H1 (cell line): Measurements from ENCODE around the gene OR4E2. TPM values are rescaled to one million over a fixed set of nuclear protein-coding genes. Genes with fewer than 3 reads are reported as not detected.

Source experiments
- CTCF ChIA-PET: fragments of 300-600 bp; sonication (Branson Sonifier 250); formaldehyde crosslinking; loops from one replicate; lab custom pipeline; 2021; ENCODE audit not compliant: partially characterized antibody; lab: Charles Lee
- POLR2A ChIA-PET: fragments of 300-600 bp; sonication (Branson Sonifier 250); formaldehyde crosslinking; loops from one replicate; lab custom pipeline; 2021; ENCODE audit warnings: inconsistent platforms; ENCODE audit not compliant: partially characterized antibody; lab: Charles Lee
- DNase-seq, 2 experiments: peaks; one replicate each; pipeline versions ENCODE4 v3.0.0 to v3.0.0-alpha.2; 2010 to 2022; ENCODE audit warnings: low spot score in 2 of 2, low read depth in 1 of 2, mixed read lengths in 1 of 2
- FAIRE-seq: peaks from 2 replicates; lab custom pipeline; 2011; peaks lifted over from hg19 to GRCh38; lab: Jason Lieb, UNC
- H2AFZ ChIP-seq: 2 replicates; pipeline ENCODE4 v1.8.1; 2012; ENCODE audit warnings: low read length, inconsistent platforms
- H2AK5ac ChIP-seq: 2 replicates; pipeline ENCODE4 v1.6.1; 2013; ENCODE audit warnings: low read depth, low read length
- H2BK120ac ChIP-seq: replicated peaks from 2 replicates; pipeline ENCODE3; 2013; ENCODE audit warnings: low read depth, low read length, inconsistent platforms
- H2BK12ac ChIP-seq: 2 replicates; pipeline ENCODE4 v1.6.1; 2013; ENCODE audit warnings: low read depth, low read length
- H2BK15ac ChIP-seq: 2 replicates; pipeline ENCODE4 v1.6.1; 2013; ENCODE audit warnings: low read length
- H2BK20ac ChIP-seq: 2 replicates; pipeline ENCODE4 v1.6.1; 2013; ENCODE audit warnings: low read length
- H2BK5ac ChIP-seq: 2 replicates; pipeline ENCODE4 v1.6.1; 2013; ENCODE audit warnings: low read depth, low read length
- H3K14ac ChIP-seq: 2 replicates; pipeline ENCODE4 v1.6.1; 2013; ENCODE audit warnings: inconsistent platforms; ENCODE audit not compliant: insufficient read length
- H3K18ac ChIP-seq: 2 replicates; pipeline ENCODE4 v1.6.1; 2013; ENCODE audit warnings: low read length; ENCODE audit errors: extremely low read depth
- H3K23ac ChIP-seq: 2 replicates; pipeline ENCODE4 v1.6.1; 2013; ENCODE audit warnings: inconsistent platforms; ENCODE audit not compliant: insufficient read length
- H3K23me2 ChIP-seq: 2 replicates; pipeline ENCODE4 v1.6.1; 2013; ENCODE audit warnings: low read depth, low read length
- H3K27ac ChIP-seq: 2 replicates; pipeline ENCODE4 v1.6.1; 2011; ENCODE audit warnings: low read depth, low read length, inconsistent platforms
- H3K27me3 ChIP-seq, 4 experiments: replicated peaks in 1 of 4; 1 replicate in 1 of 4; 2 replicates in 3 of 4; pipeline versions ENCODE4 v1.6.1 to v1.8.1; 2011 to 2013; ENCODE audit warnings: low read length in 3 of 4, mild to moderate bottlenecking in 3 of 4, inconsistent platforms in 2 of 4, mixed read lengths in 2 of 4, moderate library complexity in 1 of 4; ENCODE audit not compliant: control insufficient read depth in 3 of 4, insufficient read depth in 3 of 4; ENCODE audit errors: extremely low read depth in 1 of 4
- H3K36me3 ChIP-seq, 4 experiments: 2 replicates each; pipeline versions ENCODE4 v1.6.1 to v1.8.1; 2011 to 2013; ENCODE audit warnings: mild to moderate bottlenecking in 4 of 4, low read length in 3 of 4, moderate library complexity in 2 of 4, control low read depth in 1 of 4, inconsistent platforms in 1 of 4; ENCODE audit not compliant: insufficient read depth in 4 of 4, control insufficient read depth in 2 of 4
- H3K4ac ChIP-seq: replicated peaks from 2 replicates; pipeline ENCODE3; 2013; ENCODE audit warnings: low read length, low read depth, mixed read lengths, inconsistent platforms; ENCODE audit not compliant: insufficient read length
- H3K4me1 ChIP-seq, 4 experiments: replicated peaks in 1 of 4; 1 replicate in 1 of 4; 2 replicates in 3 of 4; pipeline versions ENCODE4 v1.6.1 to v1.8.1; 2011 to 2013; ENCODE audit warnings: low read length in 3 of 4, inconsistent platforms in 2 of 4, mixed read lengths in 1 of 4; ENCODE audit not compliant: insufficient read depth in 4 of 4, control insufficient read depth in 3 of 4
- H3K4me2 ChIP-seq, 2 experiments: 2 replicates each; pipeline versions ENCODE4 v1.6.1 to v1.8.1; 2011 to 2013; ENCODE audit warnings: low read depth in 2 of 2, low read length in 2 of 2, control low read depth in 1 of 2, inconsistent platforms in 1 of 2, mild to moderate bottlenecking in 1 of 2; ENCODE audit not compliant: insufficient read depth in 1 of 2
- H3K4me3 ChIP-seq, 4 experiments: fragments of 200-600, 300-600 bp in 1 of 4; sonication (generic), shearing (Covaris generic), sonication (Bioruptor Twin) in 1 of 4; 2 replicates each; pipeline versions ENCODE4 v1.5.1 to v1.8.1; 2011 to 2016; ENCODE audit warnings: low read length in 4 of 4, low read depth in 3 of 4, control low read depth in 2 of 4, inconsistent platforms in 2 of 4, mild to moderate bottlenecking in 2 of 4, mixed read lengths in 1 of 4, moderate library complexity in 1 of 4; ENCODE audit not compliant: insufficient read depth in 2 of 4; ENCODE audit errors: extremely low read depth in 1 of 4
- H3K56ac ChIP-seq: replicated peaks from 2 replicates; pipeline ENCODE3; 2013; ENCODE audit warnings: low read depth, mild to moderate bottlenecking, mixed read lengths, low read length, inconsistent platforms; ENCODE audit not compliant: insufficient read length
- H3K79me1 ChIP-seq: 2 replicates; pipeline ENCODE4 v1.6.1; 2013; ENCODE audit warnings: low read depth, low read length, control low read depth
- H3K79me2 ChIP-seq, 2 experiments: 2 replicates each; pipeline versions ENCODE4 v1.6.1 to v1.8.1; 2012 to 2013; ENCODE audit warnings: low read length in 2 of 2, mild to moderate bottlenecking in 2 of 2, inconsistent platforms in 1 of 2; ENCODE audit not compliant: insufficient read depth in 2 of 2, control insufficient read depth in 1 of 2
- H3K9ac ChIP-seq, 4 experiments: replicated peaks in 1 of 4; 1 replicate in 1 of 4; 2 replicates in 3 of 4; pipeline versions ENCODE4 v1.6.1 to v1.8.1; 2011 to 2013; ENCODE audit warnings: low read depth in 3 of 4, low read length in 3 of 4, control low read depth in 2 of 4, mild to moderate bottlenecking in 2 of 4, moderate library complexity in 2 of 4, inconsistent platforms in 1 of 4; ENCODE audit errors: extremely low read depth in 1 of 4
- H3K9me3 ChIP-seq, 2 experiments: 2 replicates each; pipeline versions ENCODE4 v1.6.1 to v1.8.1; 2012 to 2013; ENCODE audit warnings: mild to moderate bottlenecking in 2 of 2, moderate library complexity in 2 of 2, control low read depth in 1 of 2, inconsistent platforms in 1 of 2, low read depth in 1 of 2, low read length in 1 of 2, mixed read lengths in 1 of 2; ENCODE audit not compliant: insufficient read depth in 2 of 2
- H4K20me1 ChIP-seq, 2 experiments: replicated peaks in 1 of 2; 2 replicates each; pipeline versions ENCODE3 to v1.8.1; 2011 to 2013; ENCODE audit warnings: inconsistent platforms in 2 of 2, low read length in 2 of 2, mild to moderate bottlenecking in 1 of 2; ENCODE audit not compliant: insufficient read depth in 2 of 2, control insufficient read depth in 1 of 2
- H4K5ac ChIP-seq: 2 replicates; pipeline ENCODE4 v1.6.1; 2013; ENCODE audit warnings: low read length, low read depth, mixed read lengths, inconsistent platforms; ENCODE audit not compliant: insufficient read length
- H4K8ac ChIP-seq: 2 replicates; pipeline ENCODE4 v1.8.0; 2013; ENCODE audit warnings: mild to moderate bottlenecking, moderate library complexity, low read length, inconsistent platforms; ENCODE audit not compliant: insufficient read depth; ENCODE audit errors: extremely low read depth
- H4K91ac ChIP-seq: replicated peaks from 2 replicates; pipeline ENCODE3; 2013; ENCODE audit warnings: low read length, mixed read lengths, inconsistent platforms; ENCODE audit not compliant: insufficient read length
- BCL11A ChIP-seq, 2 experiments: IDR thresholded peaks; one replicate each; pipeline ENCODE4 v1.6.1; 2011; ENCODE audit warnings: low read depth in 2 of 2, low read length in 2 of 2, mild to moderate bottlenecking in 2 of 2
- CREB1 ChIP-seq: IDR thresholded peaks from 2 replicates; pipeline ENCODE4 v1.6.1; 2012; ENCODE audit warnings: inconsistent platforms
- CTCF ChIP-seq, 3 experiments: IDR thresholded peaks; 1 replicate in 2 of 3; 2 replicates in 1 of 3; pipeline versions ENCODE4 v1.5.1 to v1.6.1; 2011; ENCODE audit warnings: low read length in 3 of 3, mild to moderate bottlenecking in 3 of 3, inconsistent platforms in 2 of 3, low read depth in 1 of 3, moderate library complexity in 1 of 3; ENCODE audit not compliant: insufficient read depth in 1 of 3; ENCODE audit errors: control extremely low read depth in 1 of 3
- GABPA ChIP-seq: IDR thresholded peaks from 2 replicates; pipeline ENCODE4 v1.6.1; 2011; ENCODE audit warnings: mild to moderate bottlenecking, low read length, moderate library complexity, borderline replicate concordance; ENCODE audit not compliant: insufficient read depth
- GTF2F1 ChIP-seq: IDR thresholded peaks from 2 replicates; pipeline ENCODE4 v1.6.1; 2012; ENCODE audit warnings: low read depth, low read length, improper control_type of control experiment, borderline replicate concordance
- JUND ChIP-seq: IDR thresholded peaks from 2 replicates; pipeline ENCODE4 v1.6.1; 2011; ENCODE audit warnings: mild to moderate bottlenecking, improper control_type of control experiment, low read length
- RAD21 ChIP-seq, 2 experiments: IDR thresholded peaks in 1 of 2; conservative IDR thresholded peaks in 1 of 2; 2 replicates each; pipeline ENCODE4 v1.6.1; 2011; ENCODE audit warnings: low read depth in 2 of 2, low read length in 2 of 2, improper control_type of control experiment in 1 of 2, inconsistent platforms in 1 of 2, mild to moderate bottlenecking in 1 of 2, moderate library complexity in 1 of 2
- RBBP5 ChIP-seq: IDR thresholded peaks from 2 replicates; pipeline ENCODE4 v1.7.1; 2012; ENCODE audit warnings: low read depth, mild to moderate bottlenecking, inconsistent platforms, low read length, moderate library complexity, borderline replicate concordance
- TBP ChIP-seq: IDR thresholded peaks from 2 replicates; pipeline ENCODE4 v1.6.1; 2011; ENCODE audit warnings: low read depth, low read length, improper control_type of control experiment
- TEAD4 ChIP-seq: IDR thresholded peaks from 2 replicates; pipeline ENCODE4 v1.6.1; 2012; ENCODE audit warnings: low read depth, low read length, inconsistent platforms, mixed read lengths
- WGBS, 2 experiments: shearing (Covaris generic) in 1 of 2; methylation state at CpG; one replicate each; pipeline versions ENCODE4 v1.1.6 to v1.1.7; 2013 to 2015; ENCODE audit warnings: low lambda C conversion rate in 2 of 2, mixed read lengths in 2 of 2, inconsistent platforms in 1 of 2, low coverage in 1 of 2, missing lambda C conversion rate in 1 of 2; ENCODE audit not compliant: insufficient replicate concordance in 2 of 2, insufficient coverage in 1 of 2, insufficient read length in 1 of 2; ENCODE audit errors: extremely low coverage in 1 of 2, missing lambda C conversion rate in 1 of 2; 5-methylcytosine and 5-hydroxymethylcytosine counted together
- polyA plus RNA-seq, 7 experiments: library from polyadenylated mRNA; depleted of rRNA in 3 of 7; stranded (reverse) in 5 of 7; unstranded in 2 of 7; fragments of >200 nt in 5 of 7; fragments of 200-250 nt in 2 of 7; gene quantifications; 1 replicate in 5 of 7; 2 replicates in 1 of 7; 4 replicates in 1 of 7; pipeline versions ENCODE4 v1.2.1 to v1.2.3, GENCODE V29; 2011 to 2013; ENCODE audit warnings: missing spikeins in 2 of 7, mixed read lengths in 2 of 7
- total RNA-seq: library from RNA; stranded (reverse); fragmentation: NEBNext Ultra II Directional; extraction: Animal tissue kit (Norgen Biotek cat#: 25700); gene quantifications from 2 replicates; pipeline ENCODE4 v1.2.1, GENCODE V29; 2021

Gene OR4E2
- total and polyA plus RNA-seq, 2 of the 8 experiments (the other 6 are each of a cell fraction or from before 2014, with no cell fraction given): not detected

DNA sequence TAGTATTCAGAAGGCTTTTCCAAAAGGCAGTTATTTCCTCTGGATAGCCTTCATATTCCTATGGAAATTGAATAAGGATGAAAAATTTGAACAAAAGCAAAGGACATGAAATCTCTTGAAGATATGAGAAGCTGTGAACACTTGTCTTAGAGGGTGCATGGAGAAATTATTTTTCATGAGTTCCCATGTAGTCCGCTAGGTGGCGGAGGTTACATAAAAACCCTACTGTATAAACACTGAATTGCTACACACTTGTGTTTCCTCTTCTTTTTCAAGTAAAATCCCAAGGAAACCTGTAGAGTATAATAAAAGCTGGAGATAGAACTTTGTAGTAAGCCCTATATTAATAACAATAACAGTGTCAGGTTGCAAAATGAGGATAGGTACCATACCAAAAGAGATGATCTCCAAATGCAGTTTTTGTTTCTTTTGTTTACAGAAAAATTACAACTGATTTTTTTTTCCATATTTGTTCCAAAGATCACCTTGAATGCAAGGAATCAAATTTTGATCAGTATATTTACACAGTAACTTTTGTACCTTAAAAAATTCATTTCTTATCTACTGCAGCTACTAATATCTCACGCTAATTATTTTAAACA is 57.8 kb downstream of the OR4E2 start:
- 33% methylated on average over 3 of the region's 3 CpGs; no CpG with 5 or more reads in 1 of the 2 experiments for WGBS, 2 experiments
- FAIRE-seq: peak; percentile 84
- Histone ChIP-seq H3K9me3 (no peaks in the 10 kb centered on the region), H3K36me3 (no peaks in the 10 kb centered on the region), H4K5ac (no peak overlapping the region), H3K23ac (no peak overlapping the region), H3K14ac (no peak overlapping the region), H3K27me3 (no peaks in the 10 kb centered on the region), H2AFZ (no peak overlapping the region), H3K79me1 (no peaks in the 10 kb centered on the region), H2BK5ac (no peak overlapping the region), H3K23me2 (no peaks in the 10 kb centered on the region), H3K56ac (no peak overlapping the region), H2BK15ac (no peak overlapping the region), H2BK20ac (no peak overlapping the region), H3K4me3 (no peak overlapping the region), H3K9ac (no peak overlapping the region), H3K18ac (no peak overlapping the region), H4K20me1 (no peaks in the 10 kb centered on the region), H3K4ac (no peak overlapping the region), H3K27ac (no peak overlapping the region), H4K91ac (no peak overlapping the region), H4K8ac (no peak overlapping the region), H2BK12ac (no peak overlapping the region), H3K4me2 (no peak overlapping the region), H2BK120ac (no peak overlapping the region), H2AK5ac (no peak overlapping the region), H3K4me1 (no peaks in the 10 kb centered on the region), H3K79me2 (no peaks in the 10 kb centered on the region)
- DNase-seq: no peak
- CTCF ChIA-PET: interaction anchor here (0.6 to 5.5 kb wide), 30 partner anchors 10 to 249 kb away, joined by 3 to 57 read pairs (median 4); partner anchors contain the start of genes METTL3, OR4E1 and OR4E2
- POLR2A ChIA-PET: no interaction called here
- TF ChIP-seq BCL11A (IDR thresholded peaks at IDR 0.05; ENCODE audit: low read depth in 2 of 2, low read length in 2 of 2) (no peak), CTCF (IDR thresholded peaks at IDR 0.05; ENCODE audit: control extremely low read depth in 1 of 3, insufficient read depth in 1 of 3, low read depth in 1 of 3, low read length in 3 of 3) (peak in 2 of 3 experiments; percentile 66 to 72; a peak in 3 of 4 replicates), JUND (no peak), GABPA (no peak), RAD21 (IDR thresholded peaks at IDR 0.05 in 1 of 2, conservative IDR thresholded peaks at IDR 0.05 in 1 of 2; ENCODE audit: low read depth in 2 of 2, low read length in 2 of 2) (peak; percentile 39 to 43), CREB1 (no peak), TBP (no peak), TEAD4 (no peak), GTF2F1 (no peak), RBBP5 (no peak)
